Activated CD4-positive, CD25-positive, alpha-beta regulatory T cell (primary cell): ENCODE results near the gene MIER2.
"Not testable (repeated sequence)": the region's sequence is repeated elsewhere in the genome, so short reads cannot be mapped to it uniquely, and the experiment has no call there.

Source experiments
- DNase-seq, 4 experiments: peaks; one replicate each; lab custom pipeline; 2025; lab: John Stamatoyannopoulos, UW

Gene MIER2

GRCh38 chr19:344625-345319, at the start of gene MIER2:
Gene MIER2, minus strand, starts transcription at chr19:344796. Its CDS starts 14 bp downstream, at chr19:344782.
- DNase-seq: peak; percentile 77 to 81 (median 79)

- not testable (repeated sequence) for DNase-seq
These were observed 49.0 kb upstream of the MIER2 start for GRCh38 chr19:393560-393959.

- no peak for DNase-seq
These were observed 47.9 kb upstream of the MIER2 start for GRCh38 chr19:392375-392970.

GRCh38 chr19:391726-392374, 47.3 kb upstream of the MIER2 start:
- no peak for DNase-seq

GRCh38 chr19:391207-391557, 46.6 kb upstream of the MIER2 start:
- no peak for DNase-seq

- DNase-seq: no peak
These were observed 46.0 kb upstream of the MIER2 start for GRCh38 chr19:390386-391206.

DNA sequence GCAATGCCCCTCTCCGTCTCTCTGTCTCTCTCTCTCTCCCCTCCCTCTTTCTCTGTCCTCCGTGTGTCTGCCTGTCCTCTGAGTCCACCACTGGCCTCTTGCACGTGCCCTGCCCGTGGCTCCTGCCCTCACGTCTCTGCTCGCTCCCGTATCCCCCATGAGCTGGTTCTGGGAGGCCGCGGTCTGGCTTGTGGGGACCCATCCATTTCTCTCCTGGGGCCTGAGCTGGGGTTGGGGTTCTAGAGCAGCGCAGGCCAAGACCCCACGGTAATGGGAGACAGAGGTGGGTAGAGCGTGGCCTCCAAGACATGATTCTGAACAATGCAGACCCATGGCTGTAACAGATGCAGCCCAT, 45.3 kb upstream of the MIER2 start:
- no peak for DNase-seq

GRCh38 chr19:389255-389934, 44.8 kb upstream of the MIER2 start:
- no peak for DNase-seq

- no peak for DNase-seq
These were observed 44.1 kb upstream of the MIER2 start for GRCh38 chr19:388691-389090.

GRCh38 chr19:387777-388176, 43.2 kb upstream of the MIER2 start:
- DNase-seq: no peak

DNA sequence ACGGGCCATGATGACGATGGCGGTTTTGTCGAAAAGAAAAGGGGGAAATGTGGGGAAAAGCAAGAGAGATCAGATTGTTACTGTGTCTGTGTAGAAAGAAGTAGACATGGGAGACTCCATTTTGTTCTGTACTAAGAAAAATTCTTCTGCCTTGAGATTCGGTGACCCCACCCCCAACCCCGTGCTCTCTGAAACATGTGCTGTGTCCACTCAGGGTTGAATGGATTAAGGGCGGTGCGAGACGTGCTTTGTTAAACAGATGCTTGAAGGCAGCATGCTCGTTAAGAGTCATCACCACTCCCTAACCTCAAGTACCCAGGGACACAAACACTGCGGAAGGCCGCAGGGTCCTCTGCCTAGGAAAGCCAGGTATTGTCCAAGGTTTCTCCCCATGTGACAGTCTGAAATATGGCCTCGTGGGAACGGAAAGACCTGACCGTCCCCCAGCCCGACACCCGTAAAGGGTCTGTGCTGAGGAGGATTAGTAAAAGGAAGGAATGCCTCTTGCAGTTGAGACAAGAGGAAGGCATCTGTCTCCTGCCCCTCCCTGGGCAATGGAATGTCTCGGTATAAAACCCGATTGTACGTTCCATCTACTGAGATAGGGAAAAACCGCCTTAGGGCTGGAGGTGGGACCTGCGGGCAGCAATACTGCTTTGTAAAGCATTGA, 42.2 kb upstream of the MIER2 start:
- DNase-seq: not testable (repeated sequence)

GRCh38 chr19:386189-386588, 41.6 kb upstream of the MIER2 start:
- not testable (repeated sequence) for DNase-seq

- DNase-seq: no peak
These were observed 40.2 kb upstream of the MIER2 start for GRCh38 chr19:384799-385169.

DNA sequence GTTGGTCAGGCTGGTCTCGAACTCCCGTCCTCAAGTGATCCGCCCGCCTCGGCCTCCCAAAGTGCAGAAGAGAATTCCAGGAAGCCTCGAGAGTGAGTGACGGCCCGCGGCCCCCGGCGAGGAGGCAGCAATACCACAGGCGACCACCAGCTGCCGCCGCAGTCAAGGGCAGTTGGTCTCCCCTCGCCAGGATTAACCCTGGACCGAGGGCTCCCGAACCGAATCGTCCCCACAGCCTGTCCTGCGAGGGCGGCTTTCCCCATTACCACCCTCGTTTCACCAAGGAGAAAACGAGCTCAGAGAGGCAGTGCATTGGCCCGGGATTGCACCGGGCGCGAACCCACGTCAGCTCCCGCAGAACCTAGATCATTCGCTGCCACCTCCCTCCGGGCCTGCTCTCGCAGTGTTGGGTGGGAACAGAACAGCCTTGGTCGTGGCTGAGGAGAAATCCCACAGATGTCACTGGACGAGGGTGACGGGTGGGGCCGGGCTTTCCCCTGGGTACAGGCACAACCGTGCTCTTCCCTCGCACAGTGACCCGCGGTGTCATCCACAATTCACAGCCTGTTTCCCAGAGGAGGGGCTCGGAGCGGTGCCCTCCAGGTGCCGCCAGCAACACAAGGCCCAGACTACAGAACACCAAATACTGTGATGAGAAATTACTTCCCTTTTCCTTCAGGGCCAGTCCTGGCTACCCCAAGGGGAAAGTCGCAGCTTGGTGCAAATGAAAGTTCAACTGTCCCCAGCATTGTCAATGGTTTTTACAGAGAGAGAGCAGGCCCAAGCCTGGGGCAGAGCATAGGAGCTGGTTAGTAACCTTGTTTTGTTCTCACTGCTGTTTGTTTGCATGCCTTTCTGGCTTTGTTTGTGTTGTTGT, 39.6 kb upstream of the MIER2 start:
- DNase-seq: no peak

GRCh38 chr19:383040-383439, 38.4 kb upstream of the MIER2 start:
- DNase-seq: no peak

GRCh38 chr19:382578-382977, 38.0 kb upstream of the MIER2 start:
- not testable (repeated sequence) for DNase-seq

- DNase-seq: not testable (repeated sequence)
These were observed 37.3 kb upstream of the MIER2 start for GRCh38 chr19:381901-382300.

GRCh38 chr19:380618-381219, 36.1 kb upstream of the MIER2 start:
- DNase-seq: not testable (repeated sequence)

DNA sequence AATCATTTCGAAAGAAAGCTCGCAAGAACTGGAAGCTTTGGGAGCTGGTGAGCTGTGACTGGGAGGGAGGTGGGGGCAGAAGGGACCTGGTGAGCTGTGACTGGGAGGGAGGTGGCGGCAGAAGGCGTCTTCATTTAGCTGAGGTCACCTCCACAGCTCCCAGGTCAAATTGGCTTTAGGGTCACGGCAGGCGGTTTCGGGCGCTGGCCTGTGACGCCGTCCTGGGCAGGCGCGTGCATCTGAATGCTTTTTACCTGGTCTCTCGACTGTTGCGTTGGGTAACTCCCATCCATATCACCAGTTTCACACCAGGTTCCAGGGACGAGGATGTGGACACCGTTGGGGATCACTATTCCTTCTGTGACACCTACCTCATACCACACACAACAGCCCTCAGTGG, 35.2 kb upstream of the MIER2 start:
- no peak for DNase-seq

DNA sequence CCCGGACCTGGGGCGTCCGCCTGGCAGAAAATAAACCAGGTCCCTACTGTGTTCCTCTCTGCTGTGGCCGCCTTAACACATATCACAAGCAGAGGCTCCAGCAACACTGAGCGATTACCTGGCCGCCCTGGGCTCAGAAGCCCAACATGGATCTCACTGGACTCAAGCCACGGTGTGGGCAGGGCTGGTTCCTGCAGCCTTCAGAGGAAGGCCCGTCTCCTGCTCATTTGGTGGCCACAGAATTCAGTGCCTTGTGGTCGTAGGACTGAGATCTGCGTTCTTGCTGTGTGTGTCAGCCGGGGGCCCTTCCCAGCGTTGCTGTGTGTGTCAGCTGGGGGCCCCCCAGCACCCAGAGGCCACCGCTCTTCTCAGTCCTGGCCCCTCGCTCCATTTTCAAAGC, 34.1 kb upstream of the MIER2 start:
- DNase-seq: no peak
